Measurements from ENCODE around the gene SLX9. TPM values are rescaled to one million over a fixed set of nuclear protein-coding genes. Genes with fewer than 3 reads are reported as not detected.

SLX9 gene
- total RNA-seq, 2 experiments from 2014 or later = 18.6 to 61.6 TPM

DNA sequence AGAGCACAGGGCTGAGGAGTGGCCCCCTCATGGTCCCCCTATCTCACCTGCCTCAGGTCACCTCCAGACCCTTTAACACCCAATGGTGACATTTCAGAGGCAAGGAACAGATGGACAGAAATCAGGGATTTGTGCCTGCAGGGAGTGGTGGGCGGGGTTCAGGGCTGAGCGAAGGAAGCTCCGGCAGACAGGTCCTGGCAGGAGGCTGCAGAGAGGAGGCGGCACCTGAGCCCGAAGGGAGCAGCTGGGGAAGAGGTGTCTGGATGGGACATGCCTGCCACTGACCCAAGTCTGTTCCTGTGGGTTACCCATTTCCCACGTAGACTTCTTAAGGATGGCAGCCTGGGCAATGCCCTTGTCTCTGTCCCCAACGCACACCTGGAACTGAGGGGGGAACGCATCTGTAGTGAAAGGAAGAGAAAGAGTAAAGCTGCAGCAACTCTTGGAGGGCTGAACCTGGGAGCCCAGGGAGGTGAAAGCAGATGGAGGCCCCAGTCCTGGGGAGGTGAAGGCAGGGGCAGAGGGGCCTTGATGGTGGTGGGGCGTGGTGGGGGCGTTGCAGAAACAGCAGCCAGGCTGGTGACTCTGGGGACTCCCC, 72.9 kb downstream of the SLX9 start:
- BruUV-seq (replicated peaks) = no TSS peak
- DNase-seq (ENCODE audit: low spot score) = no peak
- Histone ChIP-seq H4K20me1 (ENCODE audit: insufficient read depth, low read length) (no peaks in the 10 kb centered on the region), H3K4me3 (ENCODE audit: low read depth, low read length, poor library complexity, severe bottlenecking) (no peak overlapping the region), H3K9me3 (ENCODE audit: low read length) (no peaks in the 10 kb centered on the region), H3K4me2 (ENCODE audit: low read length) (no peak overlapping the region), H3K79me2 (ENCODE audit: insufficient read depth, low read depth, low read length) (no peaks in the 10 kb centered on the region), H2AFZ (ENCODE audit: low read length) (no peak overlapping the region), H3K27ac (ENCODE audit: low read depth, low read length, poor library complexity, severe bottlenecking) (no peak overlapping the region), H3K4me1 (ENCODE audit: insufficient read depth, low read length, poor library complexity, severe bottlenecking) (no peaks in the 10 kb centered on the region), H3K36me3 (ENCODE audit: insufficient read depth, low read length) (no peaks in the 10 kb centered on the region), H3K9me2 (ENCODE audit: insufficient read depth, low read length) (no peaks in the 10 kb centered on the region)
- TF ChIP-seq EZH2phosphoT487 (IDR thresholded peaks at IDR 0.05; ENCODE audit: borderline replicate concordance, low read depth, low read length) = no peak
- TF ChIP-seq, protein P1, sequence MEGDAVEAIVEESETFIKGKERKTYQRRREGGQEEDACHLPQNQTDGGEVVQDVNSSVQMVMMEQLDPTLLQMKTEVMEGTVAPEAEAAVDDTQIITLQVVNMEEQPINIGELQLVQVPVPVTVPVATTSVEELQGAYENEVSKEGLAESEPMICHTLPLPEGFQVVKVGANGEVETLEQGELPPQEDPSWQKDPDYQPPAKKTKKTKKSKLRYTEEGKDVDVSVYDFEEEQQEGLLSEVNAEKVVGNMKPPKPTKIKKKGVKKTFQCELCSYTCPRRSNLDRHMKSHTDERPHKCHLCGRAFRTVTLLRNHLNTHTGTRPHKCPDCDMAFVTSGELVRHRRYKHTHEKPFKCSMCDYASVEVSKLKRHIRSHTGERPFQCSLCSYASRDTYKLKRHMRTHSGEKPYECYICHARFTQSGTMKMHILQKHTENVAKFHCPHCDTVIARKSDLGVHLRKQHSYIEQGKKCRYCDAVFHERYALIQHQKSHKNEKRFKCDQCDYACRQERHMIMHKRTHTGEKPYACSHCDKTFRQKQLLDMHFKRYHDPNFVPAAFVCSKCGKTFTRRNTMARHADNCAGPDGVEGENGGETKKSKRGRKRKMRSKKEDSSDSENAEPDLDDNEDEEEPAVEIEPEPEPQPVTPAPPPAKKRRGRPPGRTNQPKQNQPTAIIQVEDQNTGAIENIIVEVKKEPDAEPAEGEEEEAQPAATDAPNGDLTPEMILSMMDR (conservative IDR thresholded peaks at IDR 0.05; ENCODE audit: low read length) = no peak
- POLR2A ChIA-PET = no interaction called here
- intact Hi-C loops (cut with micrococcal nuclease; ENCODE audit: unreplicated experiment) = no loop called here
- CTCF ChIA-PET (ENCODE audit: unreplicated experiment) = no interaction called here

DNA sequence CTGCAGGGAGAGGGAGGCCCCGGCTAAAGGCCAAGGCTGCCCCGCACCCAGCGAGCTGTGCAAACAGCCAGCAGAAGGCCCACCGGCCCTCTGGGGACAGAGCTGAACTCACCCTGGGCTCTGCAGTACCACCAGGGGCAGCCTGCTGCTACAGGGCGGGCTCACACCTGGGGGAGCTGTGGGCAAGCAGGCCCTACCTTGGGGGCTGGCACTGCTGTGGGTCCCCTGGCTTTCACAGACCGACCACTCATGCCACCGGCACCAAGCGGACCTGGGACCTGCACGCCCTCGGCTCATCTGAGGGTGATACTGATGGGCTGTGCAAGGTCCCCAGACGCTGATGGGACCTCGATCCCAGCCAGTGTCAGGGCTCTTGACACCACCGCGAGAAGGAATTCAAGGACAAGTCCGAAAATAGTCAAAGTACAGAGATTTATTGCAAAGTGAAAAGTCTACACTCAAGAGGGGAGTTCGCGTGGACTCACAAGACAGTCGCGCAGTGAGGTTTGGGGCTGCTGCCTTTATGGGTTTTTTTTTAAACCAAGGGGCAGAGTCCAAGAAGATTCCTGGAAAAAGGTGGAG, 73.5 kb downstream of the SLX9 start:
- no peak overlapping the region for H2AFZ ChIP-seq (ENCODE audit: low read length)
- TF ChIP-seq, protein P1 (conservative IDR thresholded peaks at IDR 0.05; ENCODE audit: low read length) = no peak
- TF ChIP-seq EZH2phosphoT487 (IDR thresholded peaks at IDR 0.05; ENCODE audit: borderline replicate concordance, low read depth, low read length) = no peak
- no peak overlapping the region for H3K4me2 ChIP-seq (ENCODE audit: low read length)
- no peaks in the 10 kb centered on the region for H3K4me1 ChIP-seq (ENCODE audit: insufficient read depth, low read length, poor library complexity, severe bottlenecking)
- H3K9me3 ChIP-seq (ENCODE audit: low read length) = no peaks in the 10 kb centered on the region
- intact Hi-C loops (cut with micrococcal nuclease; ENCODE audit: unreplicated experiment) = no loop called here
- ChIA-PET CTCF (ENCODE audit: unreplicated experiment) (no interaction called here), POLR2A (interaction anchor here (0.6 kb wide), 1 partner anchor 1029 kb away, joined by 7 read pairs; no protein-coding TSS in a partner anchor)
- H3K9me2 ChIP-seq (ENCODE audit: insufficient read depth, low read length) = no peaks in the 10 kb centered on the region
- H3K36me3 ChIP-seq (ENCODE audit: insufficient read depth, low read length) = no peaks in the 10 kb centered on the region
- no peak for DNase-seq (ENCODE audit: low spot score)
- H3K4me3 ChIP-seq (ENCODE audit: low read depth, low read length, poor library complexity, severe bottlenecking) = no peak overlapping the region
- H3K27ac ChIP-seq (ENCODE audit: low read depth, low read length, poor library complexity, severe bottlenecking) = no peak overlapping the region
- H3K79me2 ChIP-seq (ENCODE audit: insufficient read depth, low read depth, low read length) = no peaks in the 10 kb centered on the region
- BruUV-seq (replicated peaks) = no TSS peak
- H4K20me1 ChIP-seq (ENCODE audit: insufficient read depth, low read length) = no peaks in the 10 kb centered on the region

GRCh38 chr21:45014747-45015468, 75.1 kb downstream of the SLX9 start:
- CTCF ChIA-PET (ENCODE audit: unreplicated experiment) = no interaction called here
- intact Hi-C loops (cut with micrococcal nuclease; ENCODE audit: unreplicated experiment) = no loop called here
- Histone ChIP-seq H3K4me2 (ENCODE audit: low read length) (no peak overlapping the region), H4K20me1 (ENCODE audit: insufficient read depth, low read length) (no peaks in the 10 kb centered on the region), H3K36me3 (ENCODE audit: insufficient read depth, low read length) (no peaks in the 10 kb centered on the region), H2AFZ (ENCODE audit: low read length) (no peak overlapping the region), H3K4me1 (ENCODE audit: insufficient read depth, low read length, poor library complexity, severe bottlenecking) (no peaks in the 10 kb centered on the region), H3K79me2 (ENCODE audit: insufficient read depth, low read depth, low read length) (no peaks in the 10 kb centered on the region), H3K9me3 (ENCODE audit: low read length) (no peaks in the 10 kb centered on the region), H3K4me3 (ENCODE audit: low read depth, low read length, poor library complexity, severe bottlenecking) (no peak overlapping the region), H3K9me2 (ENCODE audit: insufficient read depth, low read length) (no peaks in the 10 kb centered on the region), H3K27ac (ENCODE audit: low read depth, low read length, poor library complexity, severe bottlenecking) (no peak overlapping the region)
- POLR2A ChIA-PET = interaction anchor here (0.6 kb wide), 1 partner anchor 1195 kb away, joined by 3 read pairs; no protein-coding TSS in a partner anchor
- TF ChIP-seq, protein P1 (conservative IDR thresholded peaks at IDR 0.05; ENCODE audit: low read length) = no peak
- TF ChIP-seq EZH2phosphoT487 (IDR thresholded peaks at IDR 0.05; ENCODE audit: borderline replicate concordance, low read depth, low read length) = no peak
- BruUV-seq (replicated peaks) = no TSS peak
- no peak for DNase-seq (ENCODE audit: low spot score)
